Sigmoid colon (tissue), 7 donors: Measurements from ENCODE around the gene HDLBP. TPM values are rescaled to one million over a fixed set of nuclear protein-coding genes. Genes with fewer than 3 reads are reported as not detected.

Experiments used
- DNase-seq: peaks from one replicate; pipeline ENCODE4 v3.0.0-alpha.2; 2019
- H3K27ac ChIP-seq, 4 donors: fragments of 200-600 bp; sonication (generic); one replicate each; pipeline ENCODE4 v1.5.1; 2016 to 2019; ENCODE audit warnings: mild to moderate bottlenecking in 1 of 4
- H3K27me3 ChIP-seq, 3 donors: fragments of 200-600 bp; sonication (generic); one replicate each; pipeline ENCODE4 v1.5.1; 2019; ENCODE audit warnings: mild to moderate bottlenecking in 1 of 3
- H3K36me3 ChIP-seq, 4 donors: fragments of 200-600 bp; sonication (generic); one replicate each; pipeline ENCODE4 v1.5.1; 2016 to 2019
- H3K4me1 ChIP-seq, 4 donors: fragments of 200-600 bp; sonication (generic); one replicate each; pipeline ENCODE4 v1.5.1; 2017 to 2019
- H3K4me3 ChIP-seq, 4 donors: fragments of 200-600 bp; sonication (generic); one replicate each; pipeline ENCODE4 v1.5.1; 2017 to 2019; ENCODE audit warnings: mild to moderate bottlenecking in 2 of 4, moderate library complexity in 1 of 4
- H3K9me3 ChIP-seq, 4 donors: fragments of 200-600 bp in 3 of 4; sonication (generic) in 3 of 4; one replicate each; pipeline versions ENCODE4 v1.5.1 to v1.6.1; 2013 to 2019
- CTCF ChIP-seq, 4 experiments: fragments of 450-650 bp in 3 of 4; fragments of 200-600 bp in 1 of 4; IDR thresholded peaks; one replicate each; pipeline ENCODE4 v1.5.1; 2016 to 2019; ENCODE audit warnings: antibody characterized with exemption in 4 of 4, mild to moderate bottlenecking in 3 of 4, moderate library complexity in 2 of 4
- EP300 ChIP-seq, 4 donors: sonication (generic); formaldehyde crosslinking; IDR thresholded peaks; one replicate each; pipeline ENCODE4 v1.6.1; 2017; ENCODE audit warnings: antibody characterized with exemption in 4 of 4
- POLR2A ChIP-seq, 2 donors: fragments of 450-650 bp; IDR thresholded peaks; one replicate each; pipeline ENCODE4 v1.6.1; 2016; ENCODE audit warnings: antibody characterized with exemption in 2 of 2, mild to moderate bottlenecking in 2 of 2, moderate library complexity in 2 of 2
- POLR2AphosphoS5 ChIP-seq, 4 donors: sonication (generic); formaldehyde crosslinking; IDR thresholded peaks; one replicate each; pipeline ENCODE4 v1.6.1; 2017; ENCODE audit warnings: antibody characterized with exemption in 4 of 4
- WGBS, 2 donors: extraction: QIAGEN DNeasy Blood & Tissue Kit; methylation state at CpG; one replicate each; pipeline ENCODE4 v1.1.7; 2013; 5-methylcytosine and 5-hydroxymethylcytosine counted together
- intact Hi-C: fragments of 100-400 bp; cut with DNase I; formaldehyde crosslinking; loops from one replicate; pipeline ENCODE4 v1.15.1; 2023
- polyA plus RNA-seq, 3 donors: library from polyadenylated mRNA; stranded (reverse); fragments of 200-250 nt; gene quantifications; one replicate each; pipeline ENCODE4 v1.2.3, GENCODE V29; 2013
- total RNA-seq, 4 donors: library from RNA; depleted of rRNA; stranded (reverse); fragments of >200 nt; gene quantifications; one replicate each; pipeline ENCODE4 v1.1.0, GENCODE V29; 2016
- donor health status: healthy with polysubstance abuse.
- donor health status: Bipolar disorder and iron deficiency.
- donor health status: healthy.

The HDLBP gene
- total and polyA plus RNA-seq, 7 donors: 115 to 281 (median 201) TPM

- H3K9me3 ChIP-seq: no peaks in the 10 kb centered on the region
- H3K36me3 ChIP-seq: no peaks in the 10 kb centered on the region
- no peak for DNase-seq
- no peak overlapping the region for H3K27ac ChIP-seq
- 81% methylated on average over 6 of the region's 6 CpGs for WGBS, 2 donors
- H3K4me3 ChIP-seq: no peak overlapping the region
- no peaks in the 10 kb centered on the region for H3K4me1 ChIP-seq
- H3K27me3 ChIP-seq: no peaks in the 10 kb centered on the region
- intact Hi-C loops: no loop called here
- TF ChIP-seq POLR2AphosphoS5 (IDR thresholded peaks at IDR 0.05): no peak
- TF ChIP-seq POLR2A (IDR thresholded peaks at IDR 0.05): no peak
- no peak for TF ChIP-seq EP300 (IDR thresholded peaks at IDR 0.05)
- TF ChIP-seq CTCF (IDR thresholded peaks at IDR 0.05): no peak
Observed at GRCh38 chr2:241291977-241292376, 23.5 kb downstream of the HDLBP start.

GRCh38 chr2:241291153-241291552, 24.3 kb downstream of the HDLBP start:
- Histone ChIP-seq H3K27me3 (no peaks in the 10 kb centered on the region), H3K36me3 (no peaks in the 10 kb centered on the region), H3K27ac (no peak overlapping the region), H3K4me1 (no peaks in the 10 kb centered on the region), H3K4me3 (no peak overlapping the region), H3K9me3 (no peaks in the 10 kb centered on the region)
- intact Hi-C loops: no loop called here
- 72 to 87% methylated on average over 6 of the region's 6 CpGs for WGBS, 2 donors
- no peak for DNase-seq
- no peak for TF ChIP-seq POLR2AphosphoS5 (IDR thresholded peaks at IDR 0.05)
- TF ChIP-seq POLR2A (IDR thresholded peaks at IDR 0.05): no peak
- TF ChIP-seq EP300 (IDR thresholded peaks at IDR 0.05): no peak
- TF ChIP-seq CTCF (IDR thresholded peaks at IDR 0.05): no peak

- H3K9me3 ChIP-seq: no peaks in the 10 kb centered on the region
- H3K36me3 ChIP-seq: no peaks in the 10 kb centered on the region
- no peaks in the 10 kb centered on the region for H3K4me1 ChIP-seq
- no peak overlapping the region for H3K27ac ChIP-seq
- 69 to 71% methylated on average over 3 of the region's 3 CpGs for WGBS, 2 donors
- intact Hi-C loops: no loop called here
- TF ChIP-seq EP300 (IDR thresholded peaks at IDR 0.05) (no peak), POLR2AphosphoS5 (IDR thresholded peaks at IDR 0.05) (no peak), POLR2A (IDR thresholded peaks at IDR 0.05) (no peak), CTCF (IDR thresholded peaks at IDR 0.05) (no peak)
- H3K27me3 ChIP-seq: no peaks in the 10 kb centered on the region
- no peak for DNase-seq
- H3K4me3 ChIP-seq: no peak overlapping the region
Observed at GRCh38 chr2:241289597-241289996, 25.9 kb downstream of the HDLBP start.

GRCh38 chr2:241289053-241289452, 26.4 kb downstream of the HDLBP start:
- Histone ChIP-seq H3K36me3 (no peaks in the 10 kb centered on the region), H3K27ac (no peak overlapping the region), H3K9me3 (no peaks in the 10 kb centered on the region), H3K4me1 (no peaks in the 10 kb centered on the region), H3K27me3 (no peaks in the 10 kb centered on the region), H3K4me3 (no peak overlapping the region)
- intact Hi-C loops: no loop called here
- DNase-seq: no peak
- no peak for TF ChIP-seq POLR2AphosphoS5 (IDR thresholded peaks at IDR 0.05)
- TF ChIP-seq CTCF (IDR thresholded peaks at IDR 0.05): no peak
- TF ChIP-seq POLR2A (IDR thresholded peaks at IDR 0.05): no peak
- TF ChIP-seq EP300 (IDR thresholded peaks at IDR 0.05): no peak
- WGBS, 2 donors: 83 to 94% methylated on average over 4 of the region's 4 CpGs

GRCh38 chr2:241288324-241288888, 27.1 kb downstream of the HDLBP start:
- H3K36me3 ChIP-seq: no peaks in the 10 kb centered on the region
- DNase-seq: no peak
- H3K27ac ChIP-seq: no peak overlapping the region
- no peaks in the 10 kb centered on the region for H3K4me1 ChIP-seq
- no peak overlapping the region for H3K4me3 ChIP-seq
- WGBS, 2 donors: 91 to 93% methylated on average over 3 of the region's 3 CpGs
- intact Hi-C loops: no loop called here
- TF ChIP-seq POLR2A (IDR thresholded peaks at IDR 0.05) (no peak), CTCF (IDR thresholded peaks at IDR 0.05) (no peak), EP300 (IDR thresholded peaks at IDR 0.05) (no peak), POLR2AphosphoS5 (IDR thresholded peaks at IDR 0.05) (no peak)
- H3K27me3 ChIP-seq: no peaks in the 10 kb centered on the region
- no peaks in the 10 kb centered on the region for H3K9me3 ChIP-seq
